Measurements from ENCODE around the gene NAV1.
A peak's percentile ranks its signal among the peaks of the same experiment; 100 is the strongest.
"Not testable (repeated sequence)": the region's sequence is repeated elsewhere in the genome, so short reads cannot be mapped to it uniquely, and the experiment has no call there.

The NAV1 gene

GRCh38 chr1:201538612-201539551 is at the start of gene NAV1:
Gene NAV1 (plus strand): TSS chr1:201539127. CDS start chr1:201622885, 83,758 bp downstream.
- H3K27me3 ChIP-seq (ENCODE audit: insufficient read depth, low read length), result peaks cover 62% of the 10 kb centered on the region
- H2AFZ ChIP-seq (ENCODE audit: low read depth, low read length), result peak within 1 kb of the TSS; percentile 76
- peaks cover 16% of the 10 kb centered on the region for H3K4me1 ChIP-seq (ENCODE audit: insufficient read depth, low read length)
- H3K36me3 ChIP-seq (ENCODE audit: insufficient read depth, low read length), result no peaks in the 10 kb centered on the region
- peak within 1 kb of the TSS; percentile 53 for H3K4me3 ChIP-seq (ENCODE audit: low read length)
- no peaks in the 10 kb centered on the region for H3K9me3 ChIP-seq (ENCODE audit: low read length)

DNA sequence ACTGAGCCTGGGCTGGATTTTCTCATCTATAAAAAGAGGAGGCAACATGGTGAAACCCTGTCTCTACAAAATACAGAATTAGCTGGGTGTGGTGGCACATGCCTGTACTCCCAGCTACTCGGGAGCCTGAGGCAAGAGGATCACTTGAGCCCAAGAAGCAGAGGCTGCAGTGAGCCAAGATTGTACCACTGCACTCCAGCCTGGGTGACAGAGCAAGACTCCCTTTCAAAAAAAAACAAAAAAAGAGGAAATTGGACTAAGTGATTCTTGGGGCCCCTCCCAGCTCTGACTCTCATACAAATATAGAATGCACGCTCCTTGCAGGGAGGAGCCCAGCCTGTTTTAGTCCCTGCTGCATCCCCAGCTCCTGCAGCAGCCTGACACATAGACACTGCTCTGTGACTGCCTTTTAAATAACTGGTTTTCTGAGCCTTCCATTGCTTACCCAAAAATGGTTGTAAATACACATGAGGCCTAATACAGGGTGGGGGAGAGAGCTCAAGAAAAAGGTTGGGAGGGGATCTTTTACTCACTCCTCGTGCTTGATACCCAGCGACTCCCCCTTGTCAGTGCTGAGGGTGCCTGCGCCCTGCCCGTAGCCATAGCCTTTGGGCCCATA is 49.2 kb upstream of the NAV1 start:
- H3K27me3 ChIP-seq (ENCODE audit: insufficient read depth, low read length), result no peaks in the 10 kb centered on the region
- no peaks in the 10 kb centered on the region for H3K36me3 ChIP-seq (ENCODE audit: insufficient read depth, low read length)
- no peaks in the 10 kb centered on the region for H3K4me1 ChIP-seq (ENCODE audit: insufficient read depth, low read length)
- no peak overlapping the region for H3K4me3 ChIP-seq (ENCODE audit: low read length)
- no peaks in the 10 kb centered on the region for H3K9me3 ChIP-seq (ENCODE audit: low read length)
- H2AFZ ChIP-seq (ENCODE audit: low read depth, low read length), result no peak overlapping the region

GRCh38 chr1:201490708-201491131 is 48.2 kb upstream of the NAV1 start:
- peaks cover 4% of the 10 kb centered on the region for H3K4me1 ChIP-seq (ENCODE audit: insufficient read depth, low read length)
- H3K27me3 ChIP-seq (ENCODE audit: insufficient read depth, low read length), result no peaks in the 10 kb centered on the region
- H2AFZ ChIP-seq (ENCODE audit: low read depth, low read length), result no peak overlapping the region
- no peaks in the 10 kb centered on the region for H3K36me3 ChIP-seq (ENCODE audit: insufficient read depth, low read length)
- no peak overlapping the region for H3K4me3 ChIP-seq (ENCODE audit: low read length)
- H3K9me3 ChIP-seq (ENCODE audit: low read length), result no peaks in the 10 kb centered on the region

DNA sequence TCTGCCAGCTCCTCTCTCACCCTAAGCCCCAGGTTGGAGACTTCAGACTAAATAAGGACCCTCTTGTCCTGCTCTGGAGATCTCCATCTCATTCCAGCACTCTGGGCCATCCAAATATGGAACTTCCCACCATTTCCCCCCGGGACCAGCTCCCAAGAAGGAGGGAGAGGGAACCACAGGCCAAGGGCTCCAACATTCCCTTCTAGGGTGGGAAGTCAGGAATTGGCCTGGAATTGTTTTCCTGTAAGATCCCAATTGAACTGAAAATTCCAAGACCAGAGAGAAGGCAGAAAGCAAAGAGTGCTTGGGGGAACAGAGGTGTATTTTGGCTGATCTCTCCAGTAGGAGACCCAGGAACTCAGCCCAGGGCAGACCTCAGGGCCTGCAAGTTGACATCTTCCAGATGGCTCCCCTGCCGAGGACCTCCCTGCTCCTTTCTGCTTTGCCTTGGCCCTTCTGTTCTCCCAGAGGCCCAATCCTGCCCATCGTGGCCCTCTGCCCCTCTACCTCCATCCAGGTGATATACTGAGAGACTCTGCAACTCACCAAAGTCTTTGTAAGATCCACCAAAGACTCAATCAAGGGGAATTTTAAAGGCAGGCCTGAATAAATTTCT is 46.9 kb upstream of the NAV1 start:
- no peak overlapping the region for H3K4me3 ChIP-seq (ENCODE audit: low read length)
- no peaks in the 10 kb centered on the region for H3K9me3 ChIP-seq (ENCODE audit: low read length)
- H3K4me1 ChIP-seq (ENCODE audit: insufficient read depth, low read length), result peaks cover 10% of the 10 kb centered on the region
- no peaks in the 10 kb centered on the region for H3K36me3 ChIP-seq (ENCODE audit: insufficient read depth, low read length)
- H2AFZ ChIP-seq (ENCODE audit: low read depth, low read length), result no peak overlapping the region
- no peaks in the 10 kb centered on the region for H3K27me3 ChIP-seq (ENCODE audit: insufficient read depth, low read length)

DNA sequence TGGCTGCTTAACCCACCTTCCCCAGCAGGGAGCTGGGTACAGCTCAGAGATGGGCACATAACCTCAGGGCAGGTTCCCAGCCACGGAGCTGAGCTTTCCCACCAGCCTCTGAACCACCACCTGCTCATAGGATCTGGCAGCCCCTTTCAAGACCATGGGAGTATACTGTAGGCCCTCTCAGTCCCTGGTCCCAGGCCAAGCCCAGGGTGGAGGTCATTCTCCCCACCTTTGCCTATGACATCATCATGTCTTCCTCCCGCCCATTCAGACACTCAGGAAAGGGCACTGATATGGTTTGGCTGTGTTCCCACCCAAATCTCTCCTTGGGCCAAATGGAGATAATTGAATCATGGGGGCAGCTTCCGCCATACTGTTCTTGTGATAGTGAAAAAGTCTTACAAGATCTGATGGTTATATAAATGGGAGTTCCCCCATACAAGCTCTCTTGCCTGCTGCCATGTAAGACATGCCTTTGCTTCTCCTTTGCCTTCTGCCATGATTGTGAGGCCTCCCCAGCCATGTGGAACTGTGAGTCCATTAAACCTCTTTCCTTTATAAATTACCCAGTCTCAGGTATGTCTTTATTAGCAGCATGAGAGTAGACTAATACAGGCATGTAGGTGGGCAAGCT is 45.8 kb upstream of the NAV1 start:
- not testable (repeated sequence) for H3K9me3 ChIP-seq (ENCODE audit: low read length); H3K36me3 ChIP-seq (ENCODE audit: insufficient read depth, low read length); H3K4me3 ChIP-seq (ENCODE audit: low read length); H2AFZ ChIP-seq (ENCODE audit: low read depth, low read length); H3K27me3 ChIP-seq (ENCODE audit: insufficient read depth, low read length)
- H3K4me1 ChIP-seq (ENCODE audit: insufficient read depth, low read length), result peaks cover 10% of the 10 kb centered on the region

DNA sequence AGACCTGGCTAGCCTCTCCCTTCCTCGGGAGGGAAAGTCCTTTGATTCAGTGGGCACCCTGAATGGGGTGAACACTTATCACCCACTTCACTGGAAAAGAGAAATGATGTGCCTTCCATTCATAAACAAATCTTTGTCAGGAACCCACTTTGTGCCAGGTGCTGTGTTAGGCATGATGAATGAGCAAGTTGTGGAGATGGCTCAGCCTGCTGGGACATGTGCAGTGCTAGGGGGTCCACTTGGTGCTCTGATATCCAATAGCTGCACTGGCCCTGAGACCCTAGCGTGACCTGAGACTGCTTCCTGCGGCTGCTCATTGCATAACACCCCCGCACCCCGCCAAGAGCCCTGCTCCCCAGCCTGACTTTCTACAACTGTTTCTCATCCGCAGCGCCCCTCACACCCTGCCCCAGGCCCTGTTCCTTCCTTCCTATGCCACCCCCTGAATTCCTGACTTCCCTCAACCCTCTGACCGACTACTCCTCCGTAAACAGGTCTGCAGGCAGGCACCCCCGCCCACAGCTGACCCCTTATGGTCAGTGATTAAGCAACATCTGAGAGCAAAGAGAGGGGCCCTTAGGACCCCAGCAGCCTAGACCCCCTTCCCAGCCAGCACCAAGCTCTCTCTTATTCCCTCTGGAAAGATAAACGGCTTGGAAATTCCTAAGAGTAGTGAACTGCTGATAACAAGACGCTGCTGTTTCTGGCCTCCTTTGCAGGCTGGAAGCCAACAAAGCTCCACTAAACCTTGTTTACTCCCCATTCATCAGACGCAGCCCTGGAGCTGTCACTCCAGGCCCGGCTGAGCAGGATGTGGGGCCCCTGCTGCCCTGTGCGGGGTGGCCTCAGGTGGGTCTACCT is 44.9 kb upstream of the NAV1 start:
- Histone ChIP-seq H3K4me3 (ENCODE audit: low read length) (no peak overlapping the region), H2AFZ (ENCODE audit: low read depth, low read length) (no peak overlapping the region), H3K4me1 (ENCODE audit: insufficient read depth, low read length) (peaks cover 10% of the 10 kb centered on the region), H3K27me3 (ENCODE audit: insufficient read depth, low read length) (no peaks in the 10 kb centered on the region), H3K9me3 (ENCODE audit: low read length) (no peaks in the 10 kb centered on the region), H3K36me3 (ENCODE audit: insufficient read depth, low read length) (no peaks in the 10 kb centered on the region)

DNA sequence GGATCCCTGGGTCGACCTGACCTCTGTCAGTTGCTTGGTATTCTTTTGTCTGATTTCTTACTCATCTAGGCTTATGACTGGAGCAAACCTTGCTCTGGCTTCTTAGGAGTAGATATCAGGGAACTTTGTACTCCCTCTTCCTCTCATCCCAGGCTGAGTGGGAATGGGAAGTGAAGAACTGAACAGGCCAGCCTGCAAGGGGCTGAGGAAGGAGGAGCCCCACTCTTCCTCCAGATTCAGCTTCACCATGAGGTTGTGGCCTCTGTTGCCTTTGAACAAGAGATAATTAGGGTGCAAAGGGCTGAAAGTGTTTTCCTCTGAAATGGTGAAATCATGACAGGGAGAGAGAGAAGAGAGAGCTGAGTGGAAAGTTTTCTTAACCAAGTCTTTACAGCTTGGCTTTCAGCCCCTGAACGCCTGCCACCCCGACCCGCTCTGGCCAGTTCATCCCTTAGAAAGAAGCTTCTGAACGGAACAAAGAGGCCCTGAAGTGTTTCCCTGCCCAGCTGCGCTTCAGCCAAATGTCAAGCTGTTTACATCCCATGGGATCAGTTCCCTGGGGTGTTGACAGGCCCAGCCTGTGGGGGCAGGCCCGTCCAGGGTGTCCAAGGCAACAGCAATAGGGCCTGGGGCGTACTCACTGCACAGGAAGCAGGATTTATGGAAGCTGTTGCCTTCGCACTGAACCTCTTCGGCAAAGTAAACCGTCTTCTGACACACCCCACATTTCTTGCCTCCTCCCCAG is 43.2 kb upstream of the NAV1 start:
- no peak overlapping the region for H3K4me3 ChIP-seq (ENCODE audit: low read length)
- no peak overlapping the region for H2AFZ ChIP-seq (ENCODE audit: low read depth, low read length)
- no peaks in the 10 kb centered on the region for H3K9me3 ChIP-seq (ENCODE audit: low read length)
- H3K27me3 ChIP-seq (ENCODE audit: insufficient read depth, low read length), result no peaks in the 10 kb centered on the region
- H3K36me3 ChIP-seq (ENCODE audit: insufficient read depth, low read length), result no peaks in the 10 kb centered on the region
- peaks cover 19% of the 10 kb centered on the region for H3K4me1 ChIP-seq (ENCODE audit: insufficient read depth, low read length)

GRCh38 chr1:201496296-201496690 is 42.6 kb upstream of the NAV1 start:
- H3K36me3 ChIP-seq (ENCODE audit: insufficient read depth, low read length), result no peaks in the 10 kb centered on the region
- no peak overlapping the region for H2AFZ ChIP-seq (ENCODE audit: low read depth, low read length)
- no peak overlapping the region for H3K4me3 ChIP-seq (ENCODE audit: low read length)
- H3K4me1 ChIP-seq (ENCODE audit: insufficient read depth, low read length), result peaks cover 22% of the 10 kb centered on the region
- no peaks in the 10 kb centered on the region for H3K27me3 ChIP-seq (ENCODE audit: insufficient read depth, low read length)
- H3K9me3 ChIP-seq (ENCODE audit: low read length), result no peaks in the 10 kb centered on the region

DNA sequence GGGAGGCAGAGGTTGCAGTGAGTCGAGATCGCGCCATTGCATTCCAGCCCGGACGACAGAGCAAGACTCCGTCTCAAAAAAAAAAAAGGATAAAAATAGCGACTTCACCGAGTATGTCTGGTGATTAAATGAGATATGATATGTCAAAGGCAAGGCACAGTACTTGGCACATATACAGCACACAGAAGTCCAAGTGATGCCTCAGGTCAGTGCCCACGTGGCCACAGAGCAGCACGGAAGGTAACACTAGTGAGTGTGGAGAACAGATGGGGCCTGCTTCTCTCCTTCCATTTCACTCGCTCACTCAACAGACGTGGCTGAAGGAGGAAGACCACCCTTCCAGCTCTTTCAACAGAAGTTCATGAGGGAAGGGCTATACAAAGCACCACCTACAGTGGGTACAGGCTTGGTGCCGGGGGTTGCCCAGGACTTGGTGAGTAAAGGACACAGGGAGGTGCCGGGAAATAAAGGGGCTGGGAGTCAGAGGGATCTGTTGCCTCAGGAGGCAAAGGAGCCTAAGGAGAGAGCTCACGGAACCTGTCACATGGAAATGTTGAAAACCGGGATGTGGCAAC is 40.9 kb upstream of the NAV1 start:
- H3K27me3 ChIP-seq (ENCODE audit: insufficient read depth, low read length), result no peaks in the 10 kb centered on the region
- no peak overlapping the region for H2AFZ ChIP-seq (ENCODE audit: low read depth, low read length)
- H3K36me3 ChIP-seq (ENCODE audit: insufficient read depth, low read length), result no peaks in the 10 kb centered on the region
- no peak overlapping the region for H3K4me3 ChIP-seq (ENCODE audit: low read length)
- H3K9me3 ChIP-seq (ENCODE audit: low read length), result no peaks in the 10 kb centered on the region
- peaks cover 28% of the 10 kb centered on the region for H3K4me1 ChIP-seq (ENCODE audit: insufficient read depth, low read length)

GRCh38 chr1:201498621-201499020 is 40.3 kb upstream of the NAV1 start:
- H3K27me3 ChIP-seq (ENCODE audit: insufficient read depth, low read length), result no peaks in the 10 kb centered on the region
- H3K9me3 ChIP-seq (ENCODE audit: low read length), result no peaks in the 10 kb centered on the region
- no peak overlapping the region for H2AFZ ChIP-seq (ENCODE audit: low read depth, low read length)
- H3K36me3 ChIP-seq (ENCODE audit: insufficient read depth, low read length), result no peaks in the 10 kb centered on the region
- no peak overlapping the region for H3K4me3 ChIP-seq (ENCODE audit: low read length)
- H3K4me1 ChIP-seq (ENCODE audit: insufficient read depth, low read length), result peaks cover 34% of the 10 kb centered on the region

DNA sequence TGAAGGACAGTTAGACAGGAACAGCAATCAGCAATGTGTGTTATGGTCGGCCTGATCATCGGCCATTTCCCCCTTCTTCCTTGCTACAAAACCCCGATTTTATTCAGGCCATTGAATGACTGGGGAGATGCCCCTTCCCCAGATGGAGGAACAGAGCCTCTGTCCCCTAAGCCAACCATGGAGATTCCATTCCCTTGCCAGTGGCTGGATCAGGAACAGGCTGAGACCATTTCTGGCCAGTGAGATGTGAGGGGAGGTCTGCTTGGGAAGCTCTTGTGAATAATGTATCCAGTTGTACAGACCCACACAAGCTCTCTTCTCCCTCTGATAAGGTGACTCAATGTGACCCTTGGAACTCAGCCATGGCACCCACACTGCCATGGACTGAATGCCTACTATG is 39.7 kb upstream of the NAV1 start:
- Histone ChIP-seq H3K4me1 (ENCODE audit: insufficient read depth, low read length) (peaks cover 40% of the 10 kb centered on the region), H3K36me3 (ENCODE audit: insufficient read depth, low read length) (no peaks in the 10 kb centered on the region)

More for the DNA sequence above, 39.7 kb upstream of the NAV1 start:
- Histone ChIP-seq H3K27me3 (ENCODE audit: insufficient read depth, low read length) (no peaks in the 10 kb centered on the region), H2AFZ (ENCODE audit: low read depth, low read length) (no peak overlapping the region), H3K9me3 (ENCODE audit: low read length) (no peaks in the 10 kb centered on the region), H3K4me3 (ENCODE audit: low read length) (no peak overlapping the region)
